MCF 10A (cell line): ENCODE measurements around the gene ZNF132. TPM values are rescaled to one million over a fixed set of nuclear protein-coding genes. Genes with fewer than 3 reads are reported as not detected.

ENCODE experiments used
- BruUV-seq: library from RNA; stranded (reverse); fragments of 400-500 nt; replicated peaks from 2 replicates; lab custom pipeline; 2021; lab: Mats Ljungman, UMichigan
- CTCF ChIA-PET: fragments of 300-600 bp; sonication (Branson Sonifier 250); formaldehyde crosslinking; extraction: SDS; loops from one replicate; lab custom pipeline; 2021; ENCODE audit warnings: antibody characterized with exemption, inconsistent platforms; lab: Yijun Ruan, JAX
- POLR2A ChIA-PET: fragments of 300-600, 350-650 bp; sonication (Branson Sonifier 250); formaldehyde crosslinking; extraction: SDS; loops from one replicate; lab custom pipeline; 2020; ENCODE audit warnings: antibody characterized with exemption, inconsistent platforms; lab: Yijun Ruan, JAX
- DNase-seq: peaks from one replicate; pipeline ENCODE4 v3.0.0-alpha.2; 2018; ENCODE audit not compliant: unreplicated experiment
- H3K27ac Mint-ChIP-seq: one replicate; pipeline ENCODE4 v1.8.0; 2022; ENCODE audit warnings: mild to moderate bottlenecking, low read depth, mixed read lengths; ENCODE audit not compliant: unreplicated experiment
- H3K27me3 Mint-ChIP-seq: one replicate; pipeline ENCODE4 v1.8.0; 2022; ENCODE audit warnings: mixed read lengths; ENCODE audit not compliant: insufficient read depth, unreplicated experiment
- H3K36me3 Mint-ChIP-seq: one replicate; pipeline ENCODE4 v1.8.0; 2022; ENCODE audit warnings: mild to moderate bottlenecking, moderate library complexity, mixed read lengths; ENCODE audit not compliant: insufficient read depth, unreplicated experiment
- H3K4me1 Mint-ChIP-seq: one replicate; pipeline ENCODE4 v1.8.0; 2022; ENCODE audit warnings: mixed read lengths; ENCODE audit not compliant: insufficient read depth, unreplicated experiment
- H3K4me3 Mint-ChIP-seq: one replicate; pipeline ENCODE4 v1.8.0; 2022; ENCODE audit warnings: mild to moderate bottlenecking, moderate library complexity, mixed read lengths; ENCODE audit not compliant: unreplicated experiment
- H3K9me3 Mint-ChIP-seq: one replicate; pipeline ENCODE4 v1.8.0; 2022; ENCODE audit warnings: mixed read lengths; ENCODE audit not compliant: unreplicated experiment
- intact Hi-C: fragments of 100-400 bp; cut with micrococcal nuclease; formaldehyde crosslinking; loops from 2 replicates; pipeline ENCODE4 v1.14.1; 2022
- total RNA-seq: library from RNA; stranded (reverse); gene quantifications from 2 replicates; pipeline ENCODE4 v1.2.3, GENCODE V29; 2022
- TF ChIP-seq, protein P1 (sequence below): fragments of 200-600 bp; IDR thresholded peaks from one replicate; pipeline ENCODE4 v1.8.0; 2022; ENCODE audit warnings: antibody characterized with exemption, mild to moderate bottlenecking; ENCODE audit not compliant: unreplicated experiment

ZNF132 gene
- total RNA-seq, 1 experiment from 2014 or later, result not detected

DNA sequence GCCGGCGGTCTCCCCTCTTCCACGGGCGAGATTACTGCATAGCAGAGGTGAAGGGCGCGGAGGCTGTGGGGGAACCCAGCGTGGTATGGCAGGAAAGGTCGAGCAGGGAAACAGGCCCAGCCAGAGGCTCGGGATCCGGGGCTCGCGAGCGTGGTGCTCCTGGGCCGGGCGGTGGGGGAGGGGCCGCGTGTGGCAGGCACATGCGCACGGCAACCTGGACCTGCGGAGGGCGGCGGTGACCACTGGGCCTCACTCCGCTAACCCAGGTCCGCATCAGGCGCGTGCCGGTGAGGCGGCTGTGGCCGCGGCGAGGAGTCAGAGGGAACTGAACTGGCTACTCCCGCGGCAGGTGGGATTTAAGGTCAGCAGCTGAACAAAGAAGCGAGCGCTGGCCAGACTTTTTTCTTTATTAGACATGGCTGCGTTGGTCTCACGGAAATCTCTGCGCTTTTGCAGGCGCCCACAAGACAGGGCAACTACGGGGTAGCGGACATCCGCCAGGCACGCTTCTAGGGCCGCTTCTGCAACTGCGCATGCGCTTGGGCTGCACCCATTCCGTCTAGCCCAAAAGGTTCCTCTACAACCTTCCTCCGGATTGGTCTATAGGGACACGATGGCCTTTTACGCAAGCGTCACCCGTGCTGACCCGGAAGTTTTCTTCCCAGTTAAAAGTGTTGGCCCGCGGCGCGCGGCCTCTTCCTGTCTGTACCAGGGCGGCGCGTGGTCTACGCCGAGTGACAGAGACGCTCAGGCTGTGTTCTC lies 53.2 kb downstream of the ZNF132 start, which contains the start of gene RPS5:
Gene RPS5, plus strand, starts transcription at position 694 of the 762 bp plus-strand sequence. CDS start 869 bp downstream, outside the sequence.
- POLR2A ChIA-PET, result interaction anchor here (0.6 to 4.7 kb wide), 10 partner anchors 9 to 133 kb away, joined by 3 to 27 read pairs (median 5); partner anchors contain the start of genes RNF225, ZBTB45, ZNF324B and ZNF497

DNA sequence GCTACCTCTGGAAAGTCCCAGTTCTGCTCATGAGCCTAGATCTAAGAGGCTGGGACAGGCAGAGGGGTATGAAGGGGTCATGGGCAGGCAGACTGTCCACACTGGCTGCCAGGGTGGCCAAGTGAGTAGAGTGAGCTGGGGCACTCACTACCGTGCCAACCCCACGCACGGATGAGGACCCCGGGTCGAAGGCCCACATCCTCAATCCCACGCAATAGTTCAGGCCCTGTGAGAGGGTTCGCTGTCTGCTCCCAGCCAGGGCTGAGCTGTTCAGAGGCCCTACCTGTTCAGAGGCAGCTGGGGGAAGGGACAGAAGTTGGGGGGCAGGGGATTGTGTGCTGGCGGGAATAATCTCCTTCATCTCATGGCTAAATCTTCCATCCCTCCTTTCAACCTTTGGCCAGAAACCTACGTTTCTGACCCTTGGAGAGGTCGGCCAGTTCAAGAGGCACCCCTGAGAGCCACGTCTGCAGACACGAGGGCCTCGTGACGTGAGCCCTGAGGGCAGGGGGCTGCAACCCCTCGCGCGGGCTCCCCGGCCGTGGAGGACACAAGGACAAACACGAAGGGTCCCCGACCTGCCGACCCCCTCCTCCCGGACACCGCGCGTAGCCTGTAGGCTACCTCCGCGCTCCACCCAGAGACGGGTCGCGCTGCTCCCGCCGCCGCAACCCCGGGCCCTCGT lies 53.9 kb downstream of the ZNF132 start:
- H3K9me3 Mint-ChIP-seq, result no peaks in the 10 kb centered on the region
- ChIA-PET POLR2A (interaction anchor here (0.6 to 4.7 kb wide), 9 partner anchors 13 to 134 kb away, joined by 3 to 27 read pairs (median 5); partner anchors contain the start of genes ZBTB45, ZNF324B, ZNF497 and ZNF584), CTCF (interaction anchor here (0.7 kb wide), 1 partner anchor 104 kb away, joined by 3 read pairs; no protein-coding TSS in a partner anchor)
- peaks cover 18% of the 10 kb centered on the region for H3K4me1 Mint-ChIP-seq
- peak overlapping the region; percentile 98 for H3K27ac Mint-ChIP-seq
- BruUV-seq, result no TSS peak
- intact Hi-C loops, result loop anchor here (5.0 kb wide), 1 partner anchor 159 kb away; the partner anchor contains the start of gene ZNF544
- TF ChIP-seq, protein P1, sequence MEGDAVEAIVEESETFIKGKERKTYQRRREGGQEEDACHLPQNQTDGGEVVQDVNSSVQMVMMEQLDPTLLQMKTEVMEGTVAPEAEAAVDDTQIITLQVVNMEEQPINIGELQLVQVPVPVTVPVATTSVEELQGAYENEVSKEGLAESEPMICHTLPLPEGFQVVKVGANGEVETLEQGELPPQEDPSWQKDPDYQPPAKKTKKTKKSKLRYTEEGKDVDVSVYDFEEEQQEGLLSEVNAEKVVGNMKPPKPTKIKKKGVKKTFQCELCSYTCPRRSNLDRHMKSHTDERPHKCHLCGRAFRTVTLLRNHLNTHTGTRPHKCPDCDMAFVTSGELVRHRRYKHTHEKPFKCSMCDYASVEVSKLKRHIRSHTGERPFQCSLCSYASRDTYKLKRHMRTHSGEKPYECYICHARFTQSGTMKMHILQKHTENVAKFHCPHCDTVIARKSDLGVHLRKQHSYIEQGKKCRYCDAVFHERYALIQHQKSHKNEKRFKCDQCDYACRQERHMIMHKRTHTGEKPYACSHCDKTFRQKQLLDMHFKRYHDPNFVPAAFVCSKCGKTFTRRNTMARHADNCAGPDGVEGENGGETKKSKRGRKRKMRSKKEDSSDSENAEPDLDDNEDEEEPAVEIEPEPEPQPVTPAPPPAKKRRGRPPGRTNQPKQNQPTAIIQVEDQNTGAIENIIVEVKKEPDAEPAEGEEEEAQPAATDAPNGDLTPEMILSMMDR, result no peak
- no peaks in the 10 kb centered on the region for H3K27me3 Mint-ChIP-seq
- DNase-seq, result no peak
- peaks cover 53% of the 10 kb centered on the region for H3K36me3 Mint-ChIP-seq
- peak overlapping the region; percentile 92 for H3K4me3 Mint-ChIP-seq

More for the DNA sequence above, 53.2 kb downstream of the ZNF132 start, which contains the start of gene RPS5:
- Mint-ChIP-seq H3K4me1 (peaks cover 18% of the 10 kb centered on the region), H3K9me3 (no peaks in the 10 kb centered on the region), H3K36me3 (peaks cover 59% of the 10 kb centered on the region), H3K27ac (peak within 1 kb of the TSS; percentile 98), H3K27me3 (no peaks in the 10 kb centered on the region), H3K4me3 (peak within 1 kb of the TSS; percentile 92)
- TSS peak; percentile 76 for BruUV-seq
- peak; percentile 100 for DNase-seq
- CTCF ChIA-PET, result interaction anchor here (0.6 to 0.9 kb wide), 2 partner anchors 20 to 138 kb away, joined by 3 to 4 read pairs; no protein-coding TSS in a partner anchor
- intact Hi-C loops, result loop anchor here (5.0 kb wide), 1 partner anchor 159 kb away; the partner anchor contains the start of gene ZNF544
- TF ChIP-seq, protein P1, result no peak

DNA sequence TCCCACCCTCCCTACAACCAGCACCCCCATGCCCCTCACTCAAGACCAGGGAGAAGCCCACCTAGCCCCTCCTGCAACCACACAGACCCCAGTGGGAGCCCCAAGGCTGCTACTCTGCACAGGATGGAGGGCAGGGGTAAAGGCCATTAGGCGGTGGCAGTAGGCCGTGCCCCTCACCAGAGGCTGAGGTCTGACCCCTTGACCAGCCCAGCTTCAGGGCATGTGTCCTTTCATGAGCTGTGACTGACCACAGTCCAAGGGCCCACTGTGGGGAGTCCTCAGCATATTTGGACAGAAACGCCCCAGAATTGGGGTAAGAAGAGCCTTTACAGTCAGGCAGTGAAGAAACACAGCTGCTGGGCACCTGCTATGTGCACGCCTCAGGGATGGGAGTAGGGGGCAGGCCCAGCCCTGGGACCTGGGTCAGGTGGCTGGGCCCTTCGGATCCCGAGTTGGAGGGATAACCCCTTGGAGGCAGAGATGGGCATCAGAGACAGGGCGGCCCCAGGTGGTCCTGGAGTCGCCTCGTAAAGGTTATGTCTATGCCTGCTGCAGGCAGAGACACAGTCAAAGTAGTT lies 54.6 kb downstream of the ZNF132 start:
- CTCF ChIA-PET, result interaction anchor here (0.7 kb wide), 1 partner anchor 104 kb away, joined by 3 read pairs; no protein-coding TSS in a partner anchor
- Mint-ChIP-seq H3K27ac (peak overlapping the region; percentile 98), H3K4me3 (peak overlapping the region; percentile 92), H3K4me1 (peaks cover 19% of the 10 kb centered on the region), H3K9me3 (no peaks in the 10 kb centered on the region), H3K27me3 (no peaks in the 10 kb centered on the region), H3K36me3 (peaks cover 53% of the 10 kb centered on the region)
- no TSS peak for BruUV-seq
- TF ChIP-seq, protein P1, result no peak
- POLR2A ChIA-PET, result interaction anchor here (0.6 to 4.7 kb wide), 4 partner anchors 23 to 66 kb away, joined by 3 to 27 read pairs (median 4); partner anchors contain the start of genes ZNF324B and ZNF497
- no peak for DNase-seq
- intact Hi-C loops, result loop anchor here (5.0 kb wide), 1 partner anchor 158 kb away; the partner anchor contains the start of gene ZNF544
